Measurements from ENCODE around the gene MDH2.
"Not testable (repeated sequence)": the region's sequence is repeated elsewhere in the genome, so short reads cannot be mapped to it uniquely, and the experiment has no call there.

DNA sequence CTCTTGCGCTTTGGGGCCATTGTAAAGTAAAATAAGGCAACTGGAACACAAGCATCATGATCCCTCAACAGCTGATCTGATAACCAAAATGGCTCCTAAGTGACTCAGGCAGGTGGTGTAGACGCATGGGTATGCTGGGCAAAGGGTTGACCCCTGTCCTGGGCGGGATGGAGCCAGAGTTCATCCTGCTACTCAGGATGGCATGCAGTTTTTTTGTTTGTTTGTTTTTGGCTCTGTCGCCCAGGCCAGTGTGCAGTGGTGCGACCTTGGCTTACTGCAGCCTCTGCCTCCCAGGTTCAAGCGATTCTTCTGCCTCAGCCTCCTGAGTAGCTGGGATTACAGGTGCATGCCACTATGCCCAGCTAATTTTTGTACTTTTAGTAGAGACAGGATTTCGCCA is 10.8 kb downstream of the MDH2 start:
- TF ChIP-seq POLR2A, CTCF (IDR thresholded peaks at IDR 0.05): not testable (repeated sequence)
